Adrenal gland (tissue), 12 donors: ENCODE data around the gene HSP90AA1. TPM values are rescaled to one million over a fixed set of nuclear protein-coding genes. Genes with fewer than 3 reads are reported as not detected.

ENCODE experiments used
- DNase-seq, 7 donors: peaks; one replicate each; pipeline ENCODE4 v3.0.0-alpha.2; 2019 to 2020
- H3K27ac ChIP-seq, 5 donors: fragments of 200-600 bp; sonication (generic) in 4 of 5; 1 replicate in 3 of 5; 2 replicates in 2 of 5; pipeline versions ENCODE4 v1.5.1 to v1.8.0; 2016 to 2020; ENCODE audit warnings: mild to moderate bottlenecking in 1 of 5
- H3K27me3 ChIP-seq: fragments of 200-600 bp; 2 replicates; pipeline ENCODE4 v1.8.0; 2021
- H3K36me3 ChIP-seq, 2 donors: fragments of 200-600 bp; replicated peaks in 1 of 2; 1 replicate in 1 of 2; 2 replicates in 1 of 2; pipeline versions ENCODE4 v1.5.1 to v1.8.0; 2018 to 2022
- H3K4me1 ChIP-seq, 2 donors: fragments of 200-600 bp; replicated peaks in 1 of 2; 1 replicate in 1 of 2; 2 replicates in 1 of 2; pipeline versions ENCODE4 v1.5.1 to v1.8.0; 2018 to 2021
- H3K4me3 ChIP-seq, 4 donors: fragments of 200-600 bp; sonication (generic) in 3 of 4; one replicate each; pipeline ENCODE4 v1.5.1; 2016 to 2018
- H3K9me3 ChIP-seq, 3 donors: fragments of 200-600 bp; sonication (generic) in 1 of 3; replicated peaks in 1 of 3; 1 replicate in 2 of 3; 2 replicates in 1 of 3; pipeline versions ENCODE4 v1.5.1 to v1.8.0; 2016 to 2021
- POLR2A ChIP-seq, 2 donors: fragments of 450-650 bp; IDR thresholded peaks; one replicate each; pipeline ENCODE4 v1.6.1; 2017; ENCODE audit warnings: antibody characterized with exemption in 2 of 2, mild to moderate bottlenecking in 2 of 2, moderate library complexity in 1 of 2
- WGBS, 4 donors: extraction: QIAGEN DNeasy Blood & Tissue Kit in 2 of 4; methylation state at CpG; one replicate each; pipeline versions ENCODE4 v1.1.5 to v1.1.7; 2013 to 2017; 5-methylcytosine and 5-hydroxymethylcytosine counted together
- intact Hi-C, 2 donors: fragments of 100-400 bp; cut with DNase I; formaldehyde crosslinking; loops; one replicate each; pipeline versions ENCODE4 v1.14.1 to v1.15.0; 2022 to 2023
- polyA plus RNA-seq, 3 donors: library from polyadenylated mRNA; stranded (reverse); fragments of 200-250 nt in 2 of 3; fragments of 350-450 nt in 1 of 3; fragmentation: Illumina TruSeq in 1 of 3; extraction: RNeasy Lipid Tissue Mini Kit (QIAGEN cat#74804) in 1 of 3; gene quantifications; one replicate each; pipeline ENCODE4 v1.2.3, GENCODE V29; 2013 to 2014
- total RNA-seq, 9 donors: library from RNA; depleted of rRNA in 4 of 9; stranded (reverse); fragments of >200 nt in 4 of 9; fragments of 120-200 nt in 1 of 9; fragmentation: NEBNext Ultra II Directional in 1 of 9; extraction: Animal tissue kit (Norgen Biotek cat#: 25700) in 1 of 9; gene quantifications; one replicate each; pipeline versions ENCODE4 v1.1.0 to v1.2.4, GENCODE V29; 2013 to 2023
- TF ChIP-seq, protein P1 (sequence below), 6 experiments: fragments of 450-650 bp in 4 of 6; fragments of 200-600 bp in 2 of 6; sonication (generic) in 1 of 6; IDR thresholded peaks; 1 replicate in 5 of 6; 2 replicates in 1 of 6; pipeline versions ENCODE4 v1.5.1 to v1.8.0; 2016 to 2021; ENCODE audit warnings: antibody characterized with exemption in 6 of 6, mild to moderate bottlenecking in 2 of 6, moderate library complexity in 1 of 6
- donor health status: healthy with polysubstance abuse.
- donor health status: Bipolar disorder and iron deficiency.
- donor health status: DM: yes; HTN: yes; CAD: no.
- donor health status: DM: no; HTN: no; CAD: no.
- donor health status: DM: no; HTN: no; CAD: no.
- donor health status: DM: yes; HTN: yes; CAD: no.

Gene HSP90AA1
- total and polyA plus RNA-seq, 12 donors: 272 to 1,666 (median 406) TPM

DNA sequence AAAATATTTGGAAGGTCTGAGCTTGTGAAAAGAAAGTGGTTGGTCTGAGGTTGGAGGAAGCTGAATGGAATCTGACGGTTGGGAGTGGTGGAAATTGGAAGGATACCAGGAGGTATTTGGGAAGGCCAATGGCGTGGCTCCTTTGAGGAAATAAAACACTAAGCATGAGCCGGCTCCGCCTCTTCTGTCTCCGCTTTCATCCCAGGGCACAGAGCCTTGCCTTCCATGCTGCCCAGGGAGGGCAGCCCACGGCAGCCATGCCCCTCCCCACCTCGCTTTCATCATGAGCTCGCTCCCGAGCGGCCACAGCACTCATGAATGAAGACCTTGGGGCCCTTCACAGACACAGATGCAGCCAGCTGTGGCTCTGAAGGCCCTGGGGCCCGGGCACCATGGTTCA, 36.2 kb downstream of the HSP90AA1 start:
- DNase-seq: peak; percentile 74 to 93 (median 89)
- H3K4me1 ChIP-seq: peaks cover 0 to 8% of the 10 kb centered on the region in 2 donors
- H3K36me3 ChIP-seq: peaks cover 0 to 61% of the 10 kb centered on the region in 2 donors
- intact Hi-C loops: no loop called here
- no peaks in the 10 kb centered on the region for H3K9me3 ChIP-seq
- 35 to 59% (median 43%) methylated on average over 11 of the region's 11 CpGs for WGBS, 4 donors
- H3K27me3 ChIP-seq: no peaks in the 10 kb centered on the region
- TF ChIP-seq, protein P1, sequence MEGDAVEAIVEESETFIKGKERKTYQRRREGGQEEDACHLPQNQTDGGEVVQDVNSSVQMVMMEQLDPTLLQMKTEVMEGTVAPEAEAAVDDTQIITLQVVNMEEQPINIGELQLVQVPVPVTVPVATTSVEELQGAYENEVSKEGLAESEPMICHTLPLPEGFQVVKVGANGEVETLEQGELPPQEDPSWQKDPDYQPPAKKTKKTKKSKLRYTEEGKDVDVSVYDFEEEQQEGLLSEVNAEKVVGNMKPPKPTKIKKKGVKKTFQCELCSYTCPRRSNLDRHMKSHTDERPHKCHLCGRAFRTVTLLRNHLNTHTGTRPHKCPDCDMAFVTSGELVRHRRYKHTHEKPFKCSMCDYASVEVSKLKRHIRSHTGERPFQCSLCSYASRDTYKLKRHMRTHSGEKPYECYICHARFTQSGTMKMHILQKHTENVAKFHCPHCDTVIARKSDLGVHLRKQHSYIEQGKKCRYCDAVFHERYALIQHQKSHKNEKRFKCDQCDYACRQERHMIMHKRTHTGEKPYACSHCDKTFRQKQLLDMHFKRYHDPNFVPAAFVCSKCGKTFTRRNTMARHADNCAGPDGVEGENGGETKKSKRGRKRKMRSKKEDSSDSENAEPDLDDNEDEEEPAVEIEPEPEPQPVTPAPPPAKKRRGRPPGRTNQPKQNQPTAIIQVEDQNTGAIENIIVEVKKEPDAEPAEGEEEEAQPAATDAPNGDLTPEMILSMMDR (IDR thresholded peaks at IDR 0.05): no peak
- TF ChIP-seq POLR2A (IDR thresholded peaks at IDR 0.05): no peak
- peak overlapping the region in 2 of 5 donors; percentile 32 to 59 for H3K27ac ChIP-seq
- no peak overlapping the region for H3K4me3 ChIP-seq

DNA sequence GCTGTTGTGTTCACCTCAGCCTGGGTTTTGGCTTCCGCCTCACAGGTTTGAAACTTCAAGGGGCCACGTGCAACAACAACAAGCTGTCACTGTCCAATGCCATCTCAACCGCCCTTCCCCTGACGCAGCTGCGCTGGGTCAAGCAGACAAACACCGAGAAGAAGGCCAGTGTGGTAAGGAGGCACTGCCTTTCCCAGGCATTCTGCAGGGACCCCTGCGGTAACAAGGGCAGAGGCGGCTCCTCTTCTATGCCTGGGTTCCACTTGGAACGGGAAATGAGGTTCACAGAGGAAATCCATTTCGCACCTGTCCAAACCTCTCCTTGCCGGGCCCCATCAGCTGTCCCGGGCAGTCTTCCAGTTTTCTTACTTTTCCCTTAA, 36.8 kb downstream of the HSP90AA1 start:
- H3K36me3 ChIP-seq: peaks cover 0 to 67% of the 10 kb centered on the region in 2 donors
- 71 to 87% (median 85%) methylated on average over 4 to 12 of the region's 12 CpGs for WGBS, 4 donors
- H3K27me3 ChIP-seq: no peaks in the 10 kb centered on the region
- TF ChIP-seq POLR2A (IDR thresholded peaks at IDR 0.05): no peak
- TF ChIP-seq, protein P1 (IDR thresholded peaks at IDR 0.05): no peak
- H3K4me1 ChIP-seq: peaks cover 0 to 8% of the 10 kb centered on the region in 2 donors
- peak overlapping the region in 1 of 5 donors; percentile 3 for H3K27ac ChIP-seq
- intact Hi-C loops: no loop called here
- H3K9me3 ChIP-seq: no peaks in the 10 kb centered on the region
- DNase-seq: no peak
- H3K4me3 ChIP-seq: no peak overlapping the region

DNA sequence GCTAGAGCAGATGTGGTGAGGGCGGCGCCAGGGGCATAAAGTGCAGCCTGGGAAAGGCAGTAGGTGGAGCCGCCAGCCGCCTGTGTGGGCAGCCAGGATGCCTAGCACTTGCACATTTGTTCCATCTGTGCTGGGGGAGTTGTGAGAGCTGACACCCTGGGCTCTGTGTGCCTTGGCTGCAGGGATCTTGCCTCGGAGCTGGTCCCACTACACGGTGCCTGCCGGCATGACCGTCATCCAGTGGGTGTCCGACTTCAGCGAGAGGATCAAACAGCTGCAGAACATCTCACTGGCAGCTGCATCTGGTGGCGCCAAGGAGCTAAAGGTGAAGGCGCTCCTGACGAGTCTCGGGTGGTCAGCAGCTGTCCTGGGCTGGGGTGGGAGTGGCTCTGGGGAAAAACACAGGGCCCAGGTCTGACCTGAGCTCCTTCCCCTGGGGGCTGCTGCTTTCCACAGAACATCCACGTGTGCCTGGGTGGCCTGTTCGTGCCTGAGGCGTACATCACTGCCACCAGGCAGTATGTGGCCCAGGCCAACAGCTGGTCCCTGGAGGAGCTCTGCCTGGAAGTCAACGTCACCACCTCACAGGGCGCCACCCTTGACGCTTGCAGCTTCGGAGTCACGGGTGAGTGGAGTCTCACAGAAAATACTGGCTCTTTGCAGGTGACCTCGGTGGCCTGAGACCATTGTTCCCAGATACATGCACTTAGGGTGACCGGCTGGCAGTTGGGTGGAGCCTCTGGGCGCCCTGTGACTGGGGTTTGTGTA, 37.4 kb downstream of the HSP90AA1 start:
- Histone ChIP-seq H3K27me3 (no peaks in the 10 kb centered on the region), H3K4me1 (peaks cover 0 to 8% of the 10 kb centered on the region in 2 donors), H3K36me3 (peaks cover 0 to 73% of the 10 kb centered on the region in 2 donors), H3K9me3 (no peaks in the 10 kb centered on the region), H3K4me3 (no peak overlapping the region), H3K27ac (no peak overlapping the region)
- intact Hi-C loops: loop anchor here (5.0 kb wide), 2 partner anchors 43 to 48 kb away; no protein-coding TSS in a partner anchor
- no peak for TF ChIP-seq POLR2A (IDR thresholded peaks at IDR 0.05)
- TF ChIP-seq, protein P1 (IDR thresholded peaks at IDR 0.05): no peak
- DNase-seq: peak in 1 of 7 donors; percentile 67
- WGBS, 4 donors: 82 to 89% (median 87%) methylated on average over 6 to 25 of the region's 25 CpGs

DNA sequence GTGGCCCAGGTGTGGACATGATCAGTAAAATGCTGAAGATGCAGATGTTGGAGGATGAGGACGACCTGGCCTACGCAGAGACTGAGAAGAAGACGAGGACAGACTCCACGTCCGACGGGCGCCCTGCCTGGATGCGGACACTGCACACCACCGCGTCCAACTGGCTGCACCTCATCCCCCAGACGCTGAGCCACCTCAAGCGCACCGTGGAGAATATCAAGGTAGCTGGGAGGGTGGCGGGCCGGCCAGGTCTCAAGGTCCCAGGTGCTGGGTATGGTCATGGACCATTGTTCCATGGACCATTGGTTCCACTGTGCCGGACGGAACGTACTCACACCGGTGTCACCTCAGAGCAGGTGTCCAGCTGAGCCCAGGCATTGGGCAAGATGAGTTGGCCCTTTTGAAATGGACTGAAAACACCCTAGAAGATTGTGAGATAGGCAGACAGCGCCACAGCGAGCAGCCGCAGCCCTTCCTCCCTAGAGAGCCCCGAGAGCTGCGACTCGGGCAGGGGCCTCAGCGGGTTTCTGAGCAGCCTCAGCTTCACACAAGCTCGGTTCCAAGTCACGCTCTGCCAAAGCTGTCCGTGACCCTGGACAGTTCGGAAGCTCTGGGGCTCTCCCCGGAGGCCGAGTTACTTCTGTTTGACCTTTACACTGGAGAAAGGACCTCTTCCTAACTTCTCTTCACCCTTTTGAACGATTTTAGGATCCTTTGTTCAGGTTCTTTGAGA, 38.9 kb downstream of the HSP90AA1 start:
- no peaks in the 10 kb centered on the region for H3K9me3 ChIP-seq
- no peak for DNase-seq
- H3K36me3 ChIP-seq: peaks cover 0 to 87% of the 10 kb centered on the region in 2 donors
- whole genome bisulfite sequencing, 4 donors: 81 to 88% (median 85%) methylated on average over 23 to 33 of the region's 33 CpGs
- H3K27me3 ChIP-seq: no peaks in the 10 kb centered on the region
- no peak for TF ChIP-seq POLR2A (IDR thresholded peaks at IDR 0.05)
- TF ChIP-seq, protein P1 (IDR thresholded peaks at IDR 0.05): no peak
- no peak overlapping the region for H3K4me3 ChIP-seq
- no peak overlapping the region for H3K27ac ChIP-seq
- intact Hi-C loops: loop anchor here (5.0 kb wide), 2 partner anchors 44 to 49 kb away; no protein-coding TSS in a partner anchor
- peaks cover 0 to 8% of the 10 kb centered on the region in 2 donors for H3K4me1 ChIP-seq
